HG02763 (cell line): ENCODE results near the gene IGFL2.
"Not testable (repeated sequence)": the region's sequence is repeated elsewhere in the genome, so short reads cannot be mapped to it uniquely, and the experiment has no call there.

ENCODE experiments used
- ATAC-seq: cut with Tn5 transposase; IDR thresholded peaks from one replicate; pipeline ENCODE4 v1.9.1; 2021; ENCODE audit warnings: mild to moderate bottlenecking, moderate library complexity; ENCODE audit not compliant: unreplicated experiment

Gene IGFL2

DNA sequence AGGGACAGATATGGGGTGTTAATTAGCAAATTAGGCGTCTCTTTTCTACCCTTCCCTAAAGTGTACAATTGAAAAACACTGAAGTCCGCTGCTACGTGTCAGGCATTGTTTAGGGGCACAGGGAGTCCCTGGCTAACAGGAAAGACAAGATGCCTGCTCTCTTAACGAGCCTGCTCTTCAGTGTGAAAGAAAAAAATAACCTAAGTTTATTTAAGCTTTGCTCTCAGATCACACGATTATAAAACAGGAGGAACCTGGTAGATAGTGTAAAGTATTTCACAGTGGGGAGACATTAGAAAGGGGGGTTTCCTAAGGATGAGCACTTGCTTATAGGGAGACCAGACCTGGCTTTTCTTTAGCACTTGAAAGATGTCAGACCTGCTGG lies 38.7 kb downstream of the IGFL2 start:
- no peak for ATAC-seq

DNA sequence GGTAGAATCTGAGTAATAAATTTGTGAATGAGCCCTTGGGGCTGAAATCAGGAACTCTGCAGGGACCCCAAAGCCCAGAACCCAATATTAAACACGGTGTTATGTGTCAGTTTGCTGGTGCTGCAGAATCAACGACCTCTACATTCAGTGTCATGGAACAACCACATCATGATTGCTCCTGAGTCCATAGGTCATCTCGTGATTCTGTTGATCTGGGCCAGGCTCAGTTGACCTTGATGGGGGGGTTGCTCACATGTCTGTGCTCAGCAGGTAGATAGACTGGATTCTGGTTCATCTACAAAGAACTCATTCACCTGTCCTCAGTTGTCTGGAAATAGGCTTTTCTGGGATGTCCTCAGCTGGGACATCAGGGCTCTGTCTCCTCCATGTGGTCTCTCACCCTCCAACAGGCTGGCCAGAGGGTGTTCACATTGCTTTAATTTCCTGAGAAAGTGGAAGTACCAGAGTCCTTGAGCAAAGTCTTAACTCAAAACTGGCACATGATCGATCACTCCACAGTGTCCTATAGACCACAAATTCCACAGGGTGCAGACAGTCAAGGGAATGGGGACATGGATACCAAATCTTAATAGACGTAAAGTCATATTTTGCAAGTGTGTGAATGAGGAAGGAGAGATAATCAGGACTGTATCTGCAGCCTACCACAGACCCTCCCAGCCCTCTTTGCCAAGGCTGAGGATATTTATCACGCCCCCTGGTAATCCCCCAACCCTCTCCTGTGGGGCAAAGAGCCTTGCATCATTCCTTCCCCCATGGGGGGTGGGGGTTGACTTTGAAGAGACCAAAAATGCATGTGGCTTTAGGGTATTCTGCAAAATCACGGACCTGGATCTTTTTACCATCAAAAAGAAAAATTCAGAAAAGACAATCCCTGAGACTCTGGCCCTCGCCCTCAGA lies 42.2 kb downstream of the IGFL2 start:
- ATAC-seq: no peak

GRCh38 chr19:46191356-46191755 lies 43.3 kb downstream of the IGFL2 start:
- ATAC-seq: no peak

DNA sequence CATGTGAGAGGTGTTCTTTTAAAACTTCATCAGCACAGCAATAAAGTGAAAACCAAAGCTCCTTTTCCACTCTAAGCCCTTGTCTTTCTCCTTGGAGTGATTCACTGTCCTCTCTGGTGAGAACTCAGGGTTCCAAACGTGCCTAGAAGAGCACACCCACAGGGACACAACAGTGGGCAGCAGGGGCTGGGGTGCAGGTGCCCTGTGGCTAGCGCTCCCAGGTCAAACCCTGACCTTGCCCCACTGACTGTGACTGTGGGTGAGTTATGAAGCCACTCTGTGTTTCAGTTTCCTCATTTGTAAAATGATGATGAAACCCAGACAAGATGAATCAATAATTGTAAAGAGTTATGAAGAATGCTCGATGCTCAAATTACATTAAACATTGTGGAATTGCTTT lies 43.9 kb downstream of the IGFL2 start:
- no peak for ATAC-seq

GRCh38 chr19:46192626-46192991 lies 44.6 kb downstream of the IGFL2 start:
- ATAC-seq: not testable (repeated sequence)

- no peak for ATAC-seq
These were observed 45.1 kb downstream of the IGFL2 start for GRCh38 chr19:46192992-46193650.

GRCh38 chr19:46193678-46194077 lies 45.6 kb downstream of the IGFL2 start:
- ATAC-seq: no peak

- no peak for ATAC-seq
These were observed 47.1 kb downstream of the IGFL2 start for GRCh38 chr19:46195104-46195503.

DNA sequence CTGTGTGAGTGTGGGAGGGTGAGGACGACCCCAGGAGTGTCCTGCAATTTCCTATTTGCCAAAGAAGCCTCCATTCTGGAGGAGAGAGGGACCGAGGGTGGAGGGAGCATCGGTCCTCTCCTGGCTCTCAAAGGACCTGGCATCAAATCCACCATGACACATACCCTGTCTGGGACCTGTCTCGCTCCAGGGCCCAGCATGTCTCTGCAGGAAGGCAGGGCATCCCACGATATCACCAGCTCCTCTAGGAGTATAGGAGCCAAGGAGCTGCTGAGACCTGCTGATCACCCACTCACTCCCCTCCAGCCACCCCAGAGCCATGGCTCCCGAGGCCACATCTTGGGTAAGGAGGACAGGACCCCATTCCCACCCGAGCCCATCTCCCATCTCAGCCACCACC lies 47.9 kb downstream of the IGFL2 start:
- ATAC-seq: not testable (repeated sequence)

- no peak for ATAC-seq
These were observed 48.5 kb downstream of the IGFL2 start for GRCh38 chr19:46196410-46197124.

GRCh38 chr19:46197314-46198070 lies 49.5 kb downstream of the IGFL2 start:
- no peak for ATAC-seq

- no peak for ATAC-seq
These were observed 50.7 kb downstream of the IGFL2 start for GRCh38 chr19:46198756-46199155.

DNA sequence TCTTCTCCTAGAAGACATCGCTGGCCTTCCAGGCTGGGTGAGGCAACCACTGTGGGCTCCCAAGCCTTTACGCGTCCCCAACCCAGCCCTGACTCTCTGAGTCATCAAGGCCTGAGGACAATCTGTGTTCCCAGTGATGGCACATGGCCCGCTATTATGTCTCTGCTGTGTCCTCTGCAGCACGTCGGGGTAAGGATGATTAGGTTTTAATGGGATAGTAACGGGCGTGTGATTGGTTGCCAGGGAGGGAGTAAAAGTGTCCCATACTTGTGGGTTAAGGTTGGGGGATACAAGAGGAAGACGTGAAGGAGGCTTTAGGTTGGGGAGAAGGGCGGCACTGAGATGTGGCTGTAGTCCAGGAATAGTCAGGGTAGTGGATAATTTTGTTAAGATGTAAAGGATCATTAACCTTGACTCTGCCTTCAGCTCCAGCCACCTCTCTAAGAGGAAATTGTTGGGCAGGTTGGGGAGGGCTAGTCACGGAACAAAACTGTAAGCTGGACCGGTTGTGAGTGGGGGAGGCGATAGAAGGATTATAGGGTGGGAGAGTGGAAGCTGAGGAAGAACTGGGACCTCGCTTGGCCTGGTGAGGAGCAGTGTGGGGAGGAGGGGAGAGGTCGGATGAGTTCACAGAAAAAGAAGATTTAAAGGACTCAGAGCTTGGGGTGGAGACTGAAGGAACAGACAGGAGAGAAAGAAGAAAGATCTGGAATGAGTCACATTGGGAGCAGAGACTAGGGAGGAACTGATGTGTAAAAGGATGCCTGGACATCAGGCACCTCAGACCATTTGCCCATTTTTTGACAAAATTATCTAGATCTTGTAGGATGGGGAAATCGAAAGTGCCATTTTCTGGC lies 53.6 kb downstream of the IGFL2 start:
- no peak for ATAC-seq

- no peak for ATAC-seq
These were observed 54.4 kb downstream of the IGFL2 start for GRCh38 chr19:46202426-46202825.

GRCh38 chr19:46202872-46203860 lies 55.1 kb downstream of the IGFL2 start:
- no peak for ATAC-seq

DNA sequence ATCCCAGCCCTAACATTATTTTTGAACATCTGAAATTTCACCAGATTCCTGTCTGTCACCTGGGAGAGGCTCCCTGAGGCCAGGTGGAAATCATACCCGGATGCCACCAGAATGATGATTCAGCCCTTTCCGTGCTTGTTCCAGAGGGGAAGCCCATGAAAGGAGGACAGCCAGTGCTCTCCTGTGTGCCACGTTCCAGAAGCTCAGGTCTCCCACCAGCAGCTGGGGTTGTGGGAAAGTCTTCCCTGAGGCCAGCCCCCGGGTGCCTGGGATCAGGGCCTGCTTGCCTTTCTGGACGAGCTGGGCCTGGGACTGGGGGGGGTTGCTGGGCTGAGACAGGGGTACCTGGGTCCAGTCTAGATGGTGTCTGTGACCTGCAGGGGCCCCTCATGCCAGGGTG lies 56.0 kb downstream of the IGFL2 start:
- ATAC-seq: no peak

- no peak for ATAC-seq
These were observed 57.3 kb downstream of the IGFL2 start for GRCh38 chr19:46205183-46205984.

DNA sequence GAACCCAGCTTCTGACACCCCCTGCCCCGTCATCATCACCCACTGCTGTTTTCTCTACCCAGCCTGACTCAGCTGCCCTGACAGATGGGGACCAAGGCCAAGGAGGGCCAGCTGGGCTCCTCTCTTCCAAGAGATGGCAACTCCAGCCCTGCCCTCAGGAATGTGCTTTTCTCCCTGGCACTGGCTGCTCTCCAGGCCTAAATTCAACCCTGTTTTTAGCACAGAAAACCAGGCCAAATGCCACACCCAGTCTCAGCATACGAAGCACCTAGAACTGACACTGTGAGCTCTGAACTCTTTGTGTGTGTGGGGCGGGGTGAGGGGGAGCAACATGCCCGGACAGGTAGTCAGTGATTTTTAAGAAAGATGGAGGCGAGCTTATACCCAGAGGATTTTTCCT lies 58.1 kb downstream of the IGFL2 start:
- ATAC-seq: no peak
